HepG2 (cell line): ENCODE data around the gene CHADL. TPM values are rescaled to one million over a fixed set of nuclear protein-coding genes. Genes with fewer than 3 reads are reported as not detected.
A peak's percentile ranks its signal among the peaks of the same experiment; 100 is the strongest.

Experiments used
- DNMT3B ChIP-seq: conservative IDR thresholded peaks from 2 replicates; pipeline ENCODE4 v1.6.1; 2016; ENCODE audit warnings: missing biosample characterization, control low read depth
- ERF ChIP-seq: IDR thresholded peaks from 2 replicates; pipeline ENCODE4 v1.6.1; 2018; ENCODE audit warnings: missing biosample characterization, missing genetic modification reagents
- FLYWCH1 ChIP-seq: sonication (generic); formaldehyde crosslinking; IDR thresholded peaks from 2 replicates; pipeline ENCODE4 v1.8.1; 2023; ENCODE audit warnings: mild to moderate bottlenecking, missing genetic modification reagents
- HOXA7 ChIP-seq: sonication (generic); formaldehyde crosslinking; IDR thresholded peaks from 2 replicates; pipeline ENCODE4 v1.8.1; 2022; ENCODE audit warnings: mild to moderate bottlenecking, missing genetic modification reagents, moderate library complexity
- PPARG ChIP-seq: conservative IDR thresholded peaks from 2 replicates; pipeline ENCODE4 v1.6.1; 2016; ENCODE audit warnings: missing biosample characterization, missing genetic modification reagents
- RCOR2 ChIP-seq: IDR thresholded peaks from 2 replicates; pipeline ENCODE4 v1.6.1; 2016; ENCODE audit warnings: missing biosample characterization, missing genetic modification reagents
- RFX5 ChIP-seq: IDR thresholded peaks from 2 replicates; pipeline ENCODE4 v1.6.1; 2011; ENCODE audit warnings: low read depth, low read length, improper control_type of control experiment
- SRF ChIP-seq: IDR thresholded peaks from 2 replicates; pipeline ENCODE4 v1.6.1; 2011; ENCODE audit warnings: mild to moderate bottlenecking, low read depth, low read length, moderate library complexity
- TOE1 ChIP-seq: sonication (generic); formaldehyde crosslinking; IDR thresholded peaks from 2 replicates; pipeline ENCODE4 v1.4.0; 2020; ENCODE audit warnings: mild to moderate bottlenecking, missing genetic modification reagents
- U2AF1 ChIP-seq: fragments of 200-400 bp; formaldehyde crosslinking; optimal IDR thresholded peaks from 2 replicates; pipeline ENCODE3; 2017; ENCODE audit warnings: mild to moderate bottlenecking, low read depth, low read length
- ZNF256 ChIP-seq: sonication (generic); formaldehyde crosslinking; conservative IDR thresholded peaks from 2 replicates; pipeline ENCODE4 v1.4.0; 2020; ENCODE audit warnings: missing genetic modification reagents
- ZNF3 ChIP-seq: IDR thresholded peaks from 2 replicates; pipeline ENCODE4 v1.7.0; 2017; ENCODE audit warnings: inconsistent platforms
- ZSCAN22 ChIP-seq: sonication (generic); formaldehyde crosslinking; IDR thresholded peaks from 2 replicates; pipeline ENCODE4 v1.4.0; 2020; ENCODE audit warnings: mild to moderate bottlenecking, missing genetic modification reagents
- polyA plus RNA-seq, 8 experiments: library from polyadenylated mRNA; depleted of rRNA in 3 of 8; stranded (reverse) in 7 of 8; unstranded in 1 of 8; fragments of >200 nt; fragmentation: Illumina TruSeq in 4 of 8; extraction: Trizol in 4 of 8; gene quantifications; 2 replicates each; pipeline versions ENCODE4 v1.2.1 to v1.2.3, GENCODE V29; 2011 to 2016; ENCODE audit warnings: low read depth in 4 of 8, missing spikeins in 1 of 8, mixed read lengths in 1 of 8; ENCODE audit not compliant: insufficient read depth in 1 of 8
- total RNA-seq, 5 experiments: library from RNA; depleted of rRNA; stranded (reverse); fragments of >200 nt; fragmentation: Illumina TruSeq; extraction: Trizol; gene quantifications; 2 replicates each; pipeline ENCODE4 v1.2.3, GENCODE V29; 2016; ENCODE audit warnings: low read depth in 1 of 5
- TF ChIP-seq, protein P1 (sequence below): sonication (generic); formaldehyde crosslinking; IDR thresholded peaks from 2 replicates; pipeline ENCODE4 v1.4.0; 2020; ENCODE audit warnings: missing genetic modification reagents
- TF ChIP-seq, protein P2 (sequence below), 2 experiments: IDR thresholded peaks; 2 replicates each; pipeline ENCODE4 v1.6.1; 2011 to 2012; ENCODE audit warnings: low read length in 2 of 2, borderline replicate concordance in 1 of 2, low read depth in 1 of 2, mild to moderate bottlenecking in 1 of 2, moderate library complexity in 1 of 2
- TF ChIP-seq, protein P3 (sequence below): sonication (generic); formaldehyde crosslinking; conservative IDR thresholded peaks from 2 replicates; pipeline ENCODE4 v1.4.0; 2020; ENCODE audit warnings: missing genetic modification reagents
- TF ChIP-seq, protein P4 (sequence below): sonication (generic); formaldehyde crosslinking; IDR thresholded peaks from 2 replicates; pipeline ENCODE4 v1.4.0; 2020; ENCODE audit warnings: missing genetic modification reagents

Gene CHADL
- total and polyA plus RNA-seq, 2 of the 13 experiments (the other 11 are each of a cell fraction or from before 2014, with no cell fraction given): 2.8 to 8.1 TPM

DNA sequence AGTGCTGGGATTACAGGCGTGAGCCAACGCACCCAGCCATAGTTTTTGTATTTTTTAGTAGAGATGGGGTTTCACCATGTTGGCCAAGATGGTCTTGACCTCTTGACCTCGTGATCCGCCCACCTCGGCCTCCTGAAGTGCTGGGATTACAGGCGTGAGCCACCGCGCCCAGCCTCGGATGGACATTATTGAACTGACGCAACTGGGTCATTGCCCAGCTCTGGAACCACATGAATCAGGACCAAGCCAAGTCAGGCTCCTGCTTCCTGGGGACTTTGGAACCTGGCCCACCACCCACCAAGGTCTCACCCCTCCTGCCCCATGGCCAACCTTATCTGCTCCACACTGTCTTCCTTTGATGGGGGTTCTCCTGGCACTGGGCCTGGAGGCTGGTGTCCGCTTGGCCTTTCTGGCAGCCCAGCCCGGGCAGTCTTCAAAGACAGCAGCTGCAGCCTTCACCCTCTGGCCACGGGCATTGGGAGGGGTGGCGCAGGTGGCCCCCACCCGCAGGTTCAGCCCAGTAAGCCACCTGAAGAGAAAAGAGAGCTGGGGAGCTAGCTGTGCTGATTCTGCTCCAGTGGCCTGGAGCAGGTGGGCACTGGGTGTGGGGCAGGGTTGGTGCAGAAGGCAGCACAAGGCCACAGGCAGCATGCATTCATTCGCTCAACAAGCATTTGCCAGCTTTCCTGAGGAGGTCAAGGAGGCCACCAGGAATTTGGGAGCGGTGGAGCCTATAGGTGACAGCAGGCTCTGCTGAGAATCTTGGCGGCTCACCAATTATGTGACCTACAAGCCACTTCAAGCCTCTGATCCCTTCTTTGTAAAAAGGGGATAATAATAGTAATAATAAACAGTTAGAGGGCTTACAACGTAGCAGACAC is 5.7 kb downstream of the CHADL start (continued):
- TF ChIP-seq, protein P1, sequence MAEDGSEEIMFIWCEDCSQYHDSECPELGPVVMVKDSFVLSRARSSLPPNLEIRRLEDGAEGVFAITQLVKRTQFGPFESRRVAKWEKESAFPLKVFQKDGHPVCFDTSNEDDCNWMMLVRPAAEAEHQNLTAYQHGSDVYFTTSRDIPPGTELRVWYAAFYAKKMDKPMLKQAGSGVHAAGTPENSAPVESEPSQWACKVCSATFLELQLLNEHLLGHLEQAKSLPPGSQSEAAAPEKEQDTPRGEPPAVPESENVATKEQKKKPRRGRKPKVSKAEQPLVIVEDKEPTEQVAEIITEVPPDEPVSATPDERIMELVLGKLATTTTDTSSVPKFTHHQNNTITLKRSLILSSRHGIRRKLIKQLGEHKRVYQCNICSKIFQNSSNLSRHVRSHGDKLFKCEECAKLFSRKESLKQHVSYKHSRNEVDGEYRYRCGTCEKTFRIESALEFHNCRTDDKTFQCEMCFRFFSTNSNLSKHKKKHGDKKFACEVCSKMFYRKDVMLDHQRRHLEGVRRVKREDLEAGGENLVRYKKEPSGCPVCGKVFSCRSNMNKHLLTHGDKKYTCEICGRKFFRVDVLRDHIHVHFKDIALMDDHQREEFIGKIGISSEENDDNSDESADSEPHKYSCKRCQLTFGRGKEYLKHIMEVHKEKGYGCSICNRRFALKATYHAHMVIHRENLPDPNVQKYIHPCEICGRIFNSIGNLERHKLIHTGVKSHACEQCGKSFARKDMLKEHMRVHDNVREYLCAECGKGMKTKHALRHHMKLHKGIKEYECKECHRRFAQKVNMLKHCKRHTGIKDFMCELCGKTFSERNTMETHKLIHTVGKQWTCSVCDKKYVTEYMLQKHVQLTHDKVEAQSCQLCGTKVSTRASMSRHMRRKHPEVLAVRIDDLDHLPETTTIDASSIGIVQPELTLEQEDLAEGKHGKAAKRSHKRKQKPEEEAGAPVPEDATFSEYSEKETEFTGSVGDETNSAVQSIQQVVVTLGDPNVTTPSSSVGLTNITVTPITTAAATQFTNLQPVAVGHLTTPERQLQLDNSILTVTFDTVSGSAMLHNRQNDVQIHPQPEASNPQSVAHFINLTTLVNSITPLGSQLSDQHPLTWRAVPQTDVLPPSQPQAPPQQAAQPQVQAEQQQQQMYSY (CRISPR knock-in tag): no peak
- TF ChIP-seq ZNF3: no peak
- TF ChIP-seq TOE1: no peak
- TF ChIP-seq, protein P2, sequence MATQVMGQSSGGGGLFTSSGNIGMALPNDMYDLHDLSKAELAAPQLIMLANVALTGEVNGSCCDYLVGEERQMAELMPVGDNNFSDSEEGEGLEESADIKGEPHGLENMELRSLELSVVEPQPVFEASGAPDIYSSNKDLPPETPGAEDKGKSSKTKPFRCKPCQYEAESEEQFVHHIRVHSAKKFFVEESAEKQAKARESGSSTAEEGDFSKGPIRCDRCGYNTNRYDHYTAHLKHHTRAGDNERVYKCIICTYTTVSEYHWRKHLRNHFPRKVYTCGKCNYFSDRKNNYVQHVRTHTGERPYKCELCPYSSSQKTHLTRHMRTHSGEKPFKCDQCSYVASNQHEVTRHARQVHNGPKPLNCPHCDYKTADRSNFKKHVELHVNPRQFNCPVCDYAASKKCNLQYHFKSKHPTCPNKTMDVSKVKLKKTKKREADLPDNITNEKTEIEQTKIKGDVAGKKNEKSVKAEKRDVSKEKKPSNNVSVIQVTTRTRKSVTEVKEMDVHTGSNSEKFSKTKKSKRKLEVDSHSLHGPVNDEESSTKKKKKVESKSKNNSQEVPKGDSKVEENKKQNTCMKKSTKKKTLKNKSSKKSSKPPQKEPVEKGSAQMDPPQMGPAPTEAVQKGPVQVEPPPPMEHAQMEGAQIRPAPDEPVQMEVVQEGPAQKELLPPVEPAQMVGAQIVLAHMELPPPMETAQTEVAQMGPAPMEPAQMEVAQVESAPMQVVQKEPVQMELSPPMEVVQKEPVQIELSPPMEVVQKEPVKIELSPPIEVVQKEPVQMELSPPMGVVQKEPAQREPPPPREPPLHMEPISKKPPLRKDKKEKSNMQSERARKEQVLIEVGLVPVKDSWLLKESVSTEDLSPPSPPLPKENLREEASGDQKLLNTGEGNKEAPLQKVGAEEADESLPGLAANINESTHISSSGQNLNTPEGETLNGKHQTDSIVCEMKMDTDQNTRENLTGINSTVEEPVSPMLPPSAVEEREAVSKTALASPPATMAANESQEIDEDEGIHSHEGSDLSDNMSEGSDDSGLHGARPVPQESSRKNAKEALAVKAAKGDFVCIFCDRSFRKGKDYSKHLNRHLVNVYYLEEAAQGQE (IDR thresholded peaks at IDR 0.05; ENCODE audit: borderline replicate concordance in 1 of 2, low read depth in 1 of 2, low read length in 2 of 2): no peak
- no peak for TF ChIP-seq RFX5
- TF ChIP-seq, protein P3, sequence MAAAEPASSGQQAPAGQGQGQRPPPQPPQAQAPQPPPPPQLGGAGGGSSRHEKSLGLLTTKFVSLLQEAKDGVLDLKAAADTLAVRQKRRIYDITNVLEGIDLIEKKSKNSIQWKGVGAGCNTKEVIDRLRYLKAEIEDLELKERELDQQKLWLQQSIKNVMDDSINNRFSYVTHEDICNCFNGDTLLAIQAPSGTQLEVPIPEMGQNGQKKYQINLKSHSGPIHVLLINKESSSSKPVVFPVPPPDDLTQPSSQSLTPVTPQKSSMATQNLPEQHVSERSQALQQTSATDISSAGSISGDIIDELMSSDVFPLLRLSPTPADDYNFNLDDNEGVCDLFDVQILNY (CRISPR knock-in tag): no peak
- no peak for TF ChIP-seq HOXA7 (CRISPR knock-in tag)
- TF ChIP-seq, protein P4, sequence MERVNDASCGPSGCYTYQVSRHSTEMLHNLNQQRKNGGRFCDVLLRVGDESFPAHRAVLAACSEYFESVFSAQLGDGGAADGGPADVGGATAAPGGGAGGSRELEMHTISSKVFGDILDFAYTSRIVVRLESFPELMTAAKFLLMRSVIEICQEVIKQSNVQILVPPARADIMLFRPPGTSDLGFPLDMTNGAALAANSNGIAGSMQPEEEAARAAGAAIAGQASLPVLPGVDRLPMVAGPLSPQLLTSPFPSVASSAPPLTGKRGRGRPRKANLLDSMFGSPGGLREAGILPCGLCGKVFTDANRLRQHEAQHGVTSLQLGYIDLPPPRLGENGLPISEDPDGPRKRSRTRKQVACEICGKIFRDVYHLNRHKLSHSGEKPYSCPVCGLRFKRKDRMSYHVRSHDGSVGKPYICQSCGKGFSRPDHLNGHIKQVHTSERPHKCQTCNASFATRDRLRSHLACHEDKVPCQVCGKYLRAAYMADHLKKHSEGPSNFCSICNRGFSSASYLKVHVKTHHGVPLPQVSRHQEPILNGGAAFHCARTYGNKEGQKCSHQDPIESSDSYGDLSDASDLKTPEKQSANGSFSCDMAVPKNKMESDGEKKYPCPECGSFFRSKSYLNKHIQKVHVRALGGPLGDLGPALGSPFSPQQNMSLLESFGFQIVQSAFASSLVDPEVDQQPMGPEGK (CRISPR knock-in tag): peak; percentile 99
- TF ChIP-seq ZSCAN22 (CRISPR knock-in tag): no peak
- no peak for TF ChIP-seq RCOR2
- TF ChIP-seq U2AF1: no peak
- TF ChIP-seq FLYWCH1 (CRISPR knock-in tag): no peak
- no peak for TF ChIP-seq DNMT3B
- TF ChIP-seq ZNF256 (CRISPR knock-in tag): no peak
- TF ChIP-seq ERF (CRISPR knock-in tag): no peak
- TF ChIP-seq SRF: no peak
- TF ChIP-seq PPARG (CRISPR knock-in tag): no peak
